HG03139 (cell line): ENCODE data around the gene L1CAM.

Source experiments
- ATAC-seq: cut with Tn5 transposase; IDR thresholded peaks from one replicate; pipeline ENCODE4 v1.9.1; 2021; ENCODE audit not compliant: unreplicated experiment

L1CAM gene

GRCh38 chrX:153885968-153886903 is at the start of gene L1CAM:
Gene L1CAM (minus strand): TSS chrX:153886173. CDS start chrX:153875836, 10,337 bp downstream.
- ATAC-seq, result no peak

DNA sequence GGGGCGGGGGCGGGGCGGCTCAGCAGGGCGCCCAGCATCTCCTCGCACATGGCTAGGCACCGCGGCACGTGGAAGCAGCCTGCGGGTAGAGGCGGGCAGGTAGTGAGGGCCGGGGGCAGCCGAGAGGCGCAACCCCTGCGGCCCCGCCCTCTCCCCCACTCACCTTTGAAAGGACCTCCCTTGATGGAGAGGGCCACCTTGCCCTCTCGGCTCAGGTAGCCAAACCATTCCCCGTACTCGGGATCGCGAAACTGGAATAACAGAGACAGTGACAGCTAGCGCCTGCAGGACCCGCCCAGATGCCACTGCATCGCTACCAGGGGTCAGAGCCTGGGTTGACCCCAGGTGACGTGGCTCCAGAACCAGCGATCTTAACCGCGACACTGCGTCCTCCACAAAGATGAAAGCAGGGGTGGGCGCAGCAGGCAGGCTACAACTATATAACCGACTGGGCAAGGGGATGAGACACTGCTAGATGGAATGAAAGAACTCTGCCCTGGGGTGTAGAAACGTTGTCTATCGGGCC is 49.4 kb upstream of the L1CAM start:
- ATAC-seq, result no peak

DNA sequence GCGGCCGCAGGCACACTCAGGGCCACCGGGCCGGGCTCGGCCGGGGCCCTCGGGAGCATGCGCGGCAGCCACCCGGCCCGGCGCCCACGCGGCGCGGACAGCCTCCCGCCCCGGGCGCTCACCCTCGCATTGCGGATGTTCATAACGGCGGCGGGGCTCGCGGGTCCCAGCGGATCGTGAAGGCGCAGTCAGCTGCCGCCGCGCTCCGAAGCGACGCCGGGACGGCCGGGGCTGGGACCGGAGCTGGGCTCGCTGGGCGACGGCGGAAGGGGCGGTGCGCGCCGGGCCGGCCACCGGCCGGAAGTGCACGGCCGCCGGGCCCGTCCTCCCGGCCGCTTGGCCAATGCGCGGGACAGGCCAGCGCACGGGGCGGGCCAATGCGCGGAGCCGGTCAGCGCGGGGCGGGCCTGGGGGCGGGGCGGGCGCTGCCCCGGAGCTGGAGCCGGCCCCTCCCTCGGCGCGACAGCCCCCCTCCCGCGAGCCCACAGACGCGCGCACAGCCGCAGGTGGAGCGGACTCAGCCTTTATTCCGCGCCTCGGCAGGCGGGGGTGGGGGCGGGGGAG is 48.9 kb upstream of the L1CAM start, which contains the start of gene NAA10:
Gene NAA10, minus strand, starts transcription at position 276 of the 564 bp plus-strand sequence. Its CDS starts 133 bp downstream, at position 143.
- peak; percentile 74 for ATAC-seq

DNA sequence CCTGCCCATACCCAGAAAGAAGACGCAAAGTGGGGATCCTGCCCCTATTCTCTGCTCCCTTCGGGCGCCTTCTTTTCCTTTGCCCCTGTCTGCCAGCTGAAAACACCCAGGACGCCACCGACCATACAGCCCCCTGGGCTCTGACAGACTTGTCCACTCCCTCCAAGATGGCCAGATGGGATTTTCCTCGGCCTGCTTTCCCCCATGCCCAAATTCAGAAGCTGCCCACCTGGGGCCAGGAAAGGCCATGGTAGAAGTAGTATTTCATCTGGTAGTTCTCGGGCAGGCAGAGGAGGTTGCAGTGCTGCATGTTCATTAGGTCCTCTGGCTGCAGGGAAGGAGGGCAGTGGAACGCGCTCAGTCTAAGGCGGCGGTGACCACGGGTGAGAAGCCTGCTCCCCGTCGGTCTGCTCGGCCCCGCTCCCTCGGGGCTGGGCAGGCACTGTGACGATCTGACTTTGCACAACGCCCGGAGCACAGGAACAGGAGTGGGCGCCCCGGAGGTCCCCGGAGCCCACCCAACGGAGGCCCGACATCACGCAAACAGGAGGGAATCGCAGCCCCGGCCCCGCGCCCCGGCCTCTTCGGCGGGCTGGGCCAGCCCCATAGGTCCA is 48.3 kb upstream of the L1CAM start:
- no peak for ATAC-seq

DNA sequence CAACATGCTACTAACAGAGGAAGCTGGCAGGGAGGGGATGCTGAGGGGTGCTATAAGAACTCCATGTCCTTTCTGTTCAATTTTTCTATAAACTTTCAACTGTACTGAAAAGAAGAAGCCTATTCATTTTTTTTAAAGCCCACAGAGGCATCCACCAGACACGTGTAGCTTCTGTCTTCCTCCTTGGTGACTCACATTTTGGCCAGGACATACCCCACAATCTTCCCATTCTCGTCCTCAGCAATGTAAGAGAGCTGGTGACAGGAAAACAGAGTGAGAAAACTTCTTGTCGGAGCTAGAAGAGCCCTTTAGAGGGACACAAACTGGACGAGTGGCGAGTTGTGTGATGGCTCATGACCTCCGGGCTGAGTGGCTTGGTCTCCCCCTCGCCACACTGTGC is 47.8 kb upstream of the L1CAM start:
- no peak for ATAC-seq

DNA sequence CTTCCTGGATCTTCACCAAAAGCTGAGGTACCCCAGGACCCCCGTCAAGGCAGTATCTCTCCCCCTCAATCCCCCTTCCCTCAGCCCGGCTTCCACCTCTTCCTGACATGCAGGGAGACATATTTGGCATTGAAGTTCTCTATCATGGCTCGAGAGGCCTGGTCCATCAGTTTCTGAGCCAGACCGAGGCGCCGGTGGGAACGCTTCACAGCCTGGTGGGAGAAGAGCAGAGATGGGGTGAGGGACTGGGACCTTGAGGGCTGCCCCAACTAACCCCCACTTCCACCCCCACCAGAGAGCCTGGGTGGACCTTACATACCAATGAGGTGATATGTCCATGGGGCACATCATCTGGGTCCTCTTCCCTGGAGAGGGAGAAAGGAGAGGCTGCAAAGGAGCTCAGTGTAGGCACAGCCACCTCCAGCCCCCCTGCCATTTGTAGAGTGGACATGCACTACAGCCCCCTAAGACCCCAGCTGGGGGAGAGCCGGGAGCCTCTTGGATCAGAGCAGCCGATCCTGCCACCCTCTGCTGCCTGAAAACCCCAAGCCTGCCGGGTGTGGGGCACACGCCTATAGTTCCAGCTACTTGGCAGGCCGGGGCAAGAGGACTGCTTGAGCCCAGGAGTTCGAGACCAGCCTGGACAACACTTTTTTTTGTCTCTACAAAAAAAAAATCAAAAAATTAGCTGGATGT is 46.4 kb upstream of the L1CAM start:
- no peak for ATAC-seq

- no peak for ATAC-seq
Measured at GRCh38 chrX:153931748-153932147, 45.8 kb upstream of the L1CAM start.

- ATAC-seq, result no peak
Measured at GRCh38 chrX:153931151-153931550, 45.2 kb upstream of the L1CAM start.

- ATAC-seq, result no peak
Measured at GRCh38 chrX:153930011-153930910, 44.3 kb upstream of the L1CAM start.

- no peak for ATAC-seq
Measured at GRCh38 chrX:153929576-153929975, 43.6 kb upstream of the L1CAM start.

- no peak for ATAC-seq
Measured at GRCh38 chrX:153928846-153929245, 42.9 kb upstream of the L1CAM start.

- peak; percentile 61 for ATAC-seq
Measured at GRCh38 chrX:153927922-153928760, 42.2 kb upstream of the L1CAM start.

DNA sequence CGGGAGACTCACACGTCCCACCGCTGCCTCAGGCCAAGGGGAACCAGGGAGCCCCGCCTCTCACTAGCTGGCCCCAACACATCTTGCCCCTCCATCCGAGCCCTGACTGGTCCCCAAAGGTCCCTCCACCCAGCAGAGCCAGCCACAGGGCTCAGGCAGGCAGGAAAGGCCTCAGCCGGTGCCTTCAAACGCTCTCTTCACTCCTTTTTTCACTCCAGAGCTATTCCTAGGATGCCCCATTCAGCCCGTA is 41.6 kb upstream of the L1CAM start:
- ATAC-seq, result no peak

DNA sequence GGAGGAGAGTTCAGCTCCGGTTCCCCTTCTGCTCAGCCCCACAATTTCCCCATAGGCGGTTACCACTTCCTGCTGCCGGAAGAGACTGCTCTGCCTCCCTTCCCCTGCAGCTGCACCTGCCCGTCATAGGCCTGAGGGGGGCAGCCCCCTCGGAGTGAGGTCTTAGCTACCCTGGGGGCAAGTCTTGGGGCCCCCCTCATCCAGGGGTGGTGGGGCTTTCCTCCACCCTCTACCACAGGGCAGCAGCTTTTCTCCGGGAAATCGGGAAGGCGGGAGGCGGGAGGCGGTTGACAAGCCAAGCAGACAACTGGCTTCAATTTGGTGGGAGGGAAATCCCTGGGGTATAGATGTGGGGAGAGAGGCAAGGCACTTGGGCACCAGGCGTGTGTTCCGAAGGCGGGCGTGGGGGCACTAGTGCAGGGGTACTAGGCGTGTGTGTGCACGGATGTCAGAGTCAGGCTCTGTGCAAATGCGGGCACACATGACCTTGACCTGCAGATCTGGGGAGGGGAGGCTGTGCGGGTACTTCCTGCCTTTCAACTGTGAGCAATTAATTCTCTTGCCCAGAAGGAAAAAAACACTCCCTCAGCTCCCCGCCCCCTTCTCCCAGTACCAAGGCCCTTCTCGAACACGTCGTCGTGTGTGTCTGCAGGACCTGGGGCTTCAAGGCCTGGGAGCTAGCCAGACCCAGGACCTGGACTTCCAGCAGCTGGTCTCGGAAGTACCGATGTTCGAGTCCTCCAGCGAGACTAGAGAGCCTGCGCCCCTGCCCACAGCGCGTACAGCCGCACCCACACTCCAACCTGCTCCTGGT is 41.1 kb upstream of the L1CAM start:
- ATAC-seq, result no peak

DNA sequence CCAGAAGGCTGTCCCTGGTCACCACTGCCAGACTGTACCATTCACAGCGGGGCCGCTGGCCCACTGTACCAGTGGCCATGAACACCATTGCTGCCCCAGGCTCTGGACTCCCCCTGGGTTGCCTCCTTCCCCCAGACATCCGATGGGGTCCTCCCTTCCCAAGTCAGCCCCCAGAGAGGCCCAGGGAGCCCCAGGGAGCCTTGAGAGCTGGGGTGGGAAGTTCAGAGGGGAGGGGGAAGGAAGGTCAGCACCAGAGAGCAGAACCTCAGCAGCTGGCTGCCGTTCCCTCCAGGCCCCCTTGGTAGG is 40.5 kb upstream of the L1CAM start:
- no peak for ATAC-seq

GRCh38 chrX:153925739-153926551 is 40.0 kb upstream of the L1CAM start, which contains the start of gene ARHGAP4:
Gene ARHGAP4 (minus strand): TSS chrX:153926264. CDS start chrX:153926202, 62 bp downstream.
- ATAC-seq, result no peak

DNA sequence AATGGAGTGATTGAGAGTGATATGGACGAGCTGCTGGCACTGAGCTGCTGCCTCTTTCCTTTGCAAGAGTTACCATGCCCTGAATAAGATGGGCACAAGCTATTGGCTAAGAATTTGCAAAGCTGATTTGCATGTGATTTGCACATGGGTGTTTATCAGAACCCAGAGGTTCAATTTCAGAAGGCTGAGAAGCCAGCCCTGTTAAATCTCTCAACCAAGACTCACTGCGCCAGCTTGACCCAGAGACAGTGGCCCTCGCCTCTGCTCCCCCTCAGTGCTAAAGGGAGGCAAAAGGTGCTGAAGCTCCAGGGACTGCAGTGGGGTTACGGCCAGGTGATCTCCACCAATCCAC is 39.4 kb upstream of the L1CAM start:
- ATAC-seq, result no peak
